IgD-negative memory B cell (primary cell): Measurements from ENCODE around the gene MFNG. TPM values are rescaled to one million over a fixed set of nuclear protein-coding genes. Genes with fewer than 3 reads are reported as not detected.

Source experiments
- H3K27ac Mint-ChIP-seq, 3 donors: one replicate each; pipeline ENCODE4 v1.8.0; 2020 to 2022; ENCODE audit warnings: mild to moderate bottlenecking in 3 of 3, mixed read lengths in 3 of 3, moderate library complexity in 1 of 3
- H3K27me3 Mint-ChIP-seq: one replicate; pipeline ENCODE4 v1.8.0; 2021; ENCODE audit warnings: mixed read lengths
- H3K36me3 Mint-ChIP-seq: one replicate; pipeline ENCODE4 v1.8.0; 2020; ENCODE audit warnings: mild to moderate bottlenecking, mixed read lengths
- H3K4me1 Mint-ChIP-seq, 3 donors: one replicate each; pipeline ENCODE4 v1.8.0; 2020 to 2022; ENCODE audit warnings: mixed read lengths in 3 of 3, mild to moderate bottlenecking in 1 of 3
- H3K4me3 Mint-ChIP-seq, 4 donors: one replicate each; pipeline ENCODE4 v1.8.0; 2020 to 2022; ENCODE audit warnings: mild to moderate bottlenecking in 4 of 4, mixed read lengths in 4 of 4, moderate library complexity in 3 of 4
- H3K9me3 Mint-ChIP-seq, 3 donors: one replicate each; pipeline ENCODE4 v1.8.0; 2020 to 2021; ENCODE audit warnings: mixed read lengths in 3 of 3, mild to moderate bottlenecking in 1 of 3
- polyA plus RNA-seq: library from polyadenylated mRNA; unstranded; fragments of 300-500 nt; fragmentation: Illumina TruSeq; gene quantifications from one replicate; pipeline ENCODE4 v1.2.3, GENCODE V29; 2021

MFNG gene
- polyA plus RNA-seq, 1 donor from 2014 or later = 212 TPM

- peaks cover 2 to 9% (median 4%) of the 10 kb centered on the region in 3 donors for H3K4me1 Mint-ChIP-seq
- H3K27me3 Mint-ChIP-seq = peaks cover 61% of the 10 kb centered on the region
- H3K36me3 Mint-ChIP-seq = no peaks in the 10 kb centered on the region
Measured at GRCh38 chr22:37427135-37427710, 59.0 kb downstream of the MFNG start, which contains the start of gene ELFN2. Gene ELFN2, minus strand, starts transcription at chr22:37427479. Its CDS starts 51,945 bp downstream, at chr22:37375534.

GRCh38 chr22:37426706-37427134 lies 59.5 kb downstream of the MFNG start:
- peak overlapping the region in 3 of 4 donors; percentile 34 to 72 (median 65) for H3K4me3 Mint-ChIP-seq
- H3K27ac Mint-ChIP-seq = no peak overlapping the region
- H3K4me1 Mint-ChIP-seq = peaks cover 2 to 9% (median 4%) of the 10 kb centered on the region in 3 donors
- H3K9me3 Mint-ChIP-seq = peaks cover 0 to 2% (median 0%) of the 10 kb centered on the region in 3 donors
- no peaks in the 10 kb centered on the region for H3K36me3 Mint-ChIP-seq
- H3K27me3 Mint-ChIP-seq = peaks cover 58% of the 10 kb centered on the region

More at GRCh38 chr22:37427135-37427710, 59.0 kb downstream of the MFNG start, which contains the start of gene ELFN2:
- peaks cover 0 to 2% (median 0%) of the 10 kb centered on the region in 3 donors for H3K9me3 Mint-ChIP-seq
- H3K4me3 Mint-ChIP-seq = peak within 1 kb of the TSS in 3 of 4 donors; percentile 48 to 72 (median 65)
- no peak within 1 kb of the TSS for H3K27ac Mint-ChIP-seq

DNA sequence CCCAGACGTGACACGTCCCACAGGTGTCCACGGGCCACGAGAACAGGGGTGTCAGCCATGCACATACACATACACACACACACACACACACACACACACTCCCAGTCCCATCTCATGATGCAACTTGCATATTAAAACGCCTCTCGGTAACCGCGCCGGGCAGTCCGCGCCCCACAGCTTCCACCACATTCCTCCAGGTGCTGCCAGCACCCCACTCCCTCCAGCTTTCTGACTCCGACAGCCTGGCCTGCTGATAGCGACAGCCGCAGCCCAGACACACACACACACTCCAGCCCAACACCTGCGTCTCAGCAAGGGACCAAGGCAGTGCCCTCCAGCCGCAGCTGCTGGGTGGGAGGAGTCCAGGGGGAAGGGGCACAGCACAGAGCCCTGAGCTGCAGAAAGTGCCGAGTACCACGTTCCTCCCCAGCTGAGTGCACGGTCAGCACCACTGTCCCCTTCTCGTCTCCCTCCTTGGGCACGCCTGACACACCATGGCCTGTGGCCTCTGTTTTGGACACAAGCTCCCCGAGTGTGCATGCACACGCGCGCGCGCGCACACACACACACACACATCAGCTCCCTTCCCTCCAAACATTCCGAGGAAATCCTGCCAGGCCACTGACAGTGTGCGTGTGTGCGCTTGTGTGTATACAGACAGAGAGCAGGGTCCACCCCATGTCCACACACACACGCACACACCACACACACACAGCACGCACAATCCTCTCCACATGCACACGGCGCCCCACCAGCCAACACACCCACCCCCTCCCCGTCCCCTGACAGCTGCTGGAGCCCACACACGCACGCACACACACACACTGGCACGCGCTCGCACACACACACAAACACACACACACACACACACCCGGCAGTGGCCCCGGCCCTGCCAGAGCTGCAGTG lies 60.1 kb downstream of the MFNG start:
- Mint-ChIP-seq H3K27me3 (peaks cover 61% of the 10 kb centered on the region), H3K36me3 (no peaks in the 10 kb centered on the region), H3K27ac (peak overlapping the region in 2 of 3 donors; percentile 16 to 26)

DNA sequence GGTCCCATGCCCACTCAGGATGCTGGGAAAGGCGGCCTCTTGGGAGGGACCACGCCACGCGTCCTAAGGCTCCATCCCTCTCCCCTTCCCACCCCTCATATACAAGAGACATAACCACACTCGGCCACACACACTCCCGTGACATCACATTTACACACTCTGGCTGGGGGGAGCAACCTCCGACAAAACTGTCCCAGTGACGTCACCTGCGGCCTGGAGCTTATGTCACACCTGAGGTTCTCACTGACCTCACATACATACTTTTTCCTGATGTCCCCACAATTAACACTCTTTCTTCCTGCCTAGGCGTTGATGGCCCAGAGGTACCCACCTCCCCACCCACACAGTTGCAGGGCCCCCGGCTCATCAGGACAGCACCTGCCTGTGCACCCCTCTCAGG lies 60.8 kb downstream of the MFNG start:
- H3K4me1 Mint-ChIP-seq = peaks cover 5 to 13% (median 7%) of the 10 kb centered on the region in 3 donors
- peaks cover 0 to 2% (median 0%) of the 10 kb centered on the region in 3 donors for H3K9me3 Mint-ChIP-seq
- H3K27me3 Mint-ChIP-seq = peaks cover 65% of the 10 kb centered on the region
- H3K36me3 Mint-ChIP-seq = no peaks in the 10 kb centered on the region
- H3K4me3 Mint-ChIP-seq = peak overlapping the region in 1 of 4 donors; percentile 5
- peak overlapping the region in 1 of 3 donors; percentile 26 for H3K27ac Mint-ChIP-seq

More for the DNA sequence above, 60.1 kb downstream of the MFNG start:
- H3K4me3 Mint-ChIP-seq = peak overlapping the region in 3 of 4 donors; percentile 48 to 72 (median 65)
- peaks cover 0 to 2% (median 0%) of the 10 kb centered on the region in 3 donors for H3K9me3 Mint-ChIP-seq
- H3K4me1 Mint-ChIP-seq = peaks cover 2 to 9% (median 4%) of the 10 kb centered on the region in 3 donors

GRCh38 chr22:37423283-37423682 lies 62.9 kb downstream of the MFNG start:
- no peak overlapping the region for H3K4me3 Mint-ChIP-seq

GRCh38 chr22:37421468-37421877 lies 64.7 kb downstream of the MFNG start:
- Mint-ChIP-seq H3K9me3 (peaks cover 0 to 2% (median 0%) of the 10 kb centered on the region in 3 donors), H3K27ac (no peak overlapping the region), H3K27me3 (peaks cover 65% of the 10 kb centered on the region), H3K4me1 (peaks cover 5 to 17% (median 12%) of the 10 kb centered on the region in 3 donors), H3K36me3 (no peaks in the 10 kb centered on the region), H3K4me3 (no peak overlapping the region)

More at GRCh38 chr22:37423283-37423682, 62.9 kb downstream of the MFNG start:
- H3K4me1 Mint-ChIP-seq = peaks cover 5 to 17% (median 10%) of the 10 kb centered on the region in 3 donors
- H3K27me3 Mint-ChIP-seq = peaks cover 65% of the 10 kb centered on the region
- H3K27ac Mint-ChIP-seq = no peak overlapping the region
- H3K36me3 Mint-ChIP-seq = no peaks in the 10 kb centered on the region
- peaks cover 0 to 2% (median 0%) of the 10 kb centered on the region in 3 donors for H3K9me3 Mint-ChIP-seq

- Mint-ChIP-seq H3K36me3 (no peaks in the 10 kb centered on the region), H3K27me3 (peaks cover 64% of the 10 kb centered on the region), H3K9me3 (peaks cover 0 to 2% (median 0%) of the 10 kb centered on the region in 3 donors), H3K27ac (peak overlapping the region in 1 of 3 donors; percentile 92), H3K4me3 (peak overlapping the region in 2 of 4 donors; percentile 76 to 90), H3K4me1 (peaks cover 5 to 14% (median 12%) of the 10 kb centered on the region in 3 donors)
Measured at GRCh38 chr22:37420686-37421467, 65.3 kb downstream of the MFNG start.

- H3K9me3 Mint-ChIP-seq = no peaks in the 10 kb centered on the region
- H3K27me3 Mint-ChIP-seq = peaks cover 63% of the 10 kb centered on the region
- H3K36me3 Mint-ChIP-seq = no peaks in the 10 kb centered on the region
- H3K27ac Mint-ChIP-seq = peak overlapping the region in 1 of 3 donors; percentile 92
- H3K4me3 Mint-ChIP-seq = peak overlapping the region in 3 of 4 donors; percentile 76 to 90 (median 82)
- H3K4me1 Mint-ChIP-seq = peaks cover 5 to 12% (median 10%) of the 10 kb centered on the region in 3 donors
Measured at GRCh38 chr22:37419969-37420685, 66.1 kb downstream of the MFNG start.

DNA sequence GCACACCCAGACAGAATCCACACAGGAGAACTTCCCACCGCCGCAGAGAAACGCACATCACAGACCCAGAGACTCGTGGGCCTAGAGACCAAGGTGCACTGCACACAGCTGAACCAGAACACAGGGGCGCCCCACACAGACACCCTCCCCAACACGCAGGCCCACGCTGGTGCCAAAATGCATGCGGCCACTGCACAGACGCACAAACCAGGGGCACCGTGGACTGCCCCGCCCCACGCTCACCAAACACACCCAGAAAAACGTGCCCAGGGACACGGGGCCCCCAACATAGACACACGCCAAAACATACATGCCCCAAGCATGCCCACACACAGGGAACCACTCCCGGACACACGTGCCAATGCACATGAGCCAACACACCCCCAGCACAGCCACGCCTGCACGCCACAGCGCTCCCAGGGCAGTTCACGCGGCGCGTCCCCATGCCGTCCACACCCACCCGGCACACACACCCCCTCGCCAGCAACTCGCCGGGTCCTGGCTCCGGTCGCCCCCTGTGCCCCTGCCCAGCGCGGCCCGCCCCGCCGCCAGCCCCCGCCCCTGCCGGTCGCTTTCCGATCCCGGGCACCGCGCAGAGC lies 66.7 kb downstream of the MFNG start:
- Mint-ChIP-seq H3K36me3 (no peaks in the 10 kb centered on the region), H3K4me3 (peak overlapping the region in 2 of 4 donors; percentile 30 to 71), H3K9me3 (no peaks in the 10 kb centered on the region), H3K4me1 (peaks cover 5 to 12% (median 10%) of the 10 kb centered on the region in 3 donors), H3K27ac (no peak overlapping the region), H3K27me3 (peaks cover 60% of the 10 kb centered on the region)

Other genes with a start within 250 kb of the MFNG start
- gene RAC2, start 242.1 kb downstream of the MFNG start, polyA plus RNA-seq = 1,067 TPM
- gene CYTH4, start 203.9 kb downstream of the MFNG start, polyA plus RNA-seq = 70.8 TPM
- not detected for gene ELFN2, start 58.9 kb downstream of the MFNG start, polyA plus RNA-seq
- gene CARD10, start 33.0 kb upstream of the MFNG start, polyA plus RNA-seq = not detected
- 0.19 TPM for gene CDC42EP1, start 74.1 kb upstream of the MFNG start, polyA plus RNA-seq
- 0.63 TPM for gene LGALS2, start 93.7 kb upstream of the MFNG start, polyA plus RNA-seq
- 31.3 TPM for gene GGA1, start 122.5 kb upstream of the MFNG start, polyA plus RNA-seq
- 14.7 TPM for gene SH3BP1, start 153.3 kb upstream of the MFNG start, polyA plus RNA-seq
- 2.4 TPM for gene PDXP, start 172.3 kb upstream of the MFNG start, polyA plus RNA-seq
- 314 TPM for gene LGALS1, start 189.3 kb upstream of the MFNG start, polyA plus RNA-seq
- gene NOL12, start 200.0 kb upstream of the MFNG start, polyA plus RNA-seq = 47.0 TPM
- 16.1 TPM for gene TRIOBP, start 210.7 kb upstream of the MFNG start, polyA plus RNA-seq